OCI-M2 (cell line): Measurements from ENCODE around the gene ZNF534.
"Not testable (repeated sequence)": the region's sequence is repeated elsewhere in the genome, so short reads cannot be mapped to it uniquely, and the experiment has no call there.

ENCODE experiments used
- DNase-seq: peaks from one replicate; lab custom pipeline; 2025; ENCODE audit not compliant: unreplicated experiment; lab: John Stamatoyannopoulos, UW

ZNF534 gene

GRCh38 chr19:52428937-52429336, at the start of gene ZNF534:
TSS of gene ZNF534 (plus strand) at chr19:52429148. CDS start at chr19:52431475, 2,327 bp downstream.
- DNase-seq, result no peak

GRCh38 chr19:52391135-52391534, 37.8 kb upstream of the ZNF534 start:
- DNase-seq, result no peak

GRCh38 chr19:52397310-52398080, 31.5 kb upstream of the ZNF534 start, which contains the start of gene ZNF528:
TSS of gene ZNF528 (plus strand) at chr19:52397849. CDS start at chr19:52402014, 4,165 bp downstream.
- peak; percentile 57 for DNase-seq

GRCh38 chr19:52398081-52398441, 30.9 kb upstream of the ZNF534 start:
- DNase-seq, result no peak

GRCh38 chr19:52410276-52410675, 18.7 kb upstream of the ZNF534 start:
- DNase-seq, result no peak

- DNase-seq, result no peak
Observed at GRCh38 chr19:52415711-52416110, 13.2 kb upstream of the ZNF534 start.

GRCh38 chr19:52442179-52442578, 13.2 kb downstream of the ZNF534 start:
- no peak for DNase-seq

- no peak for DNase-seq
Observed at GRCh38 chr19:52444506-52444905, 15.6 kb downstream of the ZNF534 start.

- DNase-seq, result no peak
Observed at GRCh38 chr19:52451241-52451640, 22.3 kb downstream of the ZNF534 start.

GRCh38 chr19:52453324-52454094, 24.6 kb downstream of the ZNF534 start, which contains the start of gene ZNF578:
TSS of gene ZNF578 (plus strand) at chr19:52453553. CDS start at chr19:52501846, 48,293 bp downstream.
- DNase-seq, result no peak

GRCh38 chr19:52464798-52465470, 36.0 kb downstream of the ZNF534 start:
- DNase-seq, result no peak

- no peak for DNase-seq
Observed at GRCh38 chr19:52473655-52474350, 44.9 kb downstream of the ZNF534 start.

- no peak for DNase-seq
Observed at GRCh38 chr19:52474351-52475127, 45.6 kb downstream of the ZNF534 start.

- not testable (repeated sequence) for DNase-seq
Observed at GRCh38 chr19:52484111-52484743, 55.3 kb downstream of the ZNF534 start.

GRCh38 chr19:52485064-52485463, 56.1 kb downstream of the ZNF534 start:
- DNase-seq, result not testable (repeated sequence)

GRCh38 chr19:52485561-52486240, 56.8 kb downstream of the ZNF534 start:
- not testable (repeated sequence) for DNase-seq

- DNase-seq, result no peak
Observed at GRCh38 chr19:52492201-52492993, 63.4 kb downstream of the ZNF534 start.

GRCh38 chr19:52492994-52493470, 64.1 kb downstream of the ZNF534 start:
- no peak for DNase-seq
